WERI-Rb-1 (cell line): ENCODE measurements around the gene C11orf24.
A peak's percentile ranks its signal among the peaks of the same experiment; 100 is the strongest.

Experiments
- DNase-seq: peaks from one replicate; pipeline ENCODE4 v3.0.0-alpha.2; 2020
- H3K27ac ChIP-seq: fragments of 250-450 bp; sonication (Bioruptor Pico); 2 replicates; pipeline ENCODE4 v1.5.1; 2020; ENCODE audit warnings: mild to moderate bottlenecking, moderate library complexity
- H3K27me3 ChIP-seq: fragments of 250-450 bp; sonication (Bioruptor Pico); 2 replicates; pipeline ENCODE4 v1.5.1; 2021; ENCODE audit warnings: mild to moderate bottlenecking, low read depth, moderate library complexity; ENCODE audit not compliant: insufficient read depth, severe bottlenecking
- H3K36me3 ChIP-seq: fragments of 250-450 bp; sonication (Bioruptor Pico); 2 replicates; pipeline ENCODE4 v1.5.1; 2020; ENCODE audit warnings: mild to moderate bottlenecking, moderate library complexity
- H3K4me3 ChIP-seq: 2 replicates; pipeline ENCODE4 v1.5.1; 2011; ENCODE audit warnings: low read depth, mild to moderate bottlenecking, control low read depth, low read length
- H3K9me3 ChIP-seq: fragments of 250-450 bp; sonication (Bioruptor Pico); 2 replicates; pipeline ENCODE4 v1.5.1; 2021; ENCODE audit warnings: mild to moderate bottlenecking, moderate library complexity; ENCODE audit not compliant: severe bottlenecking
- TF ChIP-seq, protein P1 (sequence below): IDR thresholded peaks from 2 replicates; pipeline ENCODE4 v1.5.1; 2011; ENCODE audit warnings: low read depth, mild to moderate bottlenecking, control low read depth, inconsistent platforms, low read length

The C11orf24 gene

DNA sequence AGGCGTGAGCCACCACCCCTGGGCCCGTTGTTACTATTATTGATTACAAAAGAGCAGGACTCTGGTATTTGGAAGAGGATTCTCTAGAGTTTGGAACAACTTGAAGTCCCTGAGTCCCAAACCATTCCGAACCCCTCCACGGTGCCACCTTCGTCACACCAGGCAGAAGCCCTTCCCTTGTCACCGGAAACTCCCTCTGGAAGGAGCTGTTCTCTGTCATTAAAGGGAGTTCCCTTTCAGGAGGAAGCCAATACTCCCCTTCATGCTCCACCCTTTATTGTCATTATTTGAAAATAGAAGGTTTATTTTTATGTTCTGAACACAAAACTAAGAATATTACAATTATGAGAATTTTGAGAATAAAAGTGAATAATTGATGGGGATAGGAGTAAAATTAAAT lies 5.1 kb upstream of the C11orf24 start:
- H3K27ac ChIP-seq, result no peak overlapping the region
- TF ChIP-seq, protein P1, sequence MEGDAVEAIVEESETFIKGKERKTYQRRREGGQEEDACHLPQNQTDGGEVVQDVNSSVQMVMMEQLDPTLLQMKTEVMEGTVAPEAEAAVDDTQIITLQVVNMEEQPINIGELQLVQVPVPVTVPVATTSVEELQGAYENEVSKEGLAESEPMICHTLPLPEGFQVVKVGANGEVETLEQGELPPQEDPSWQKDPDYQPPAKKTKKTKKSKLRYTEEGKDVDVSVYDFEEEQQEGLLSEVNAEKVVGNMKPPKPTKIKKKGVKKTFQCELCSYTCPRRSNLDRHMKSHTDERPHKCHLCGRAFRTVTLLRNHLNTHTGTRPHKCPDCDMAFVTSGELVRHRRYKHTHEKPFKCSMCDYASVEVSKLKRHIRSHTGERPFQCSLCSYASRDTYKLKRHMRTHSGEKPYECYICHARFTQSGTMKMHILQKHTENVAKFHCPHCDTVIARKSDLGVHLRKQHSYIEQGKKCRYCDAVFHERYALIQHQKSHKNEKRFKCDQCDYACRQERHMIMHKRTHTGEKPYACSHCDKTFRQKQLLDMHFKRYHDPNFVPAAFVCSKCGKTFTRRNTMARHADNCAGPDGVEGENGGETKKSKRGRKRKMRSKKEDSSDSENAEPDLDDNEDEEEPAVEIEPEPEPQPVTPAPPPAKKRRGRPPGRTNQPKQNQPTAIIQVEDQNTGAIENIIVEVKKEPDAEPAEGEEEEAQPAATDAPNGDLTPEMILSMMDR, result no peak
- no peaks in the 10 kb centered on the region for H3K36me3 ChIP-seq
- H3K4me3 ChIP-seq, result no peak overlapping the region
- no peaks in the 10 kb centered on the region for H3K9me3 ChIP-seq
- H3K27me3 ChIP-seq, result no peaks in the 10 kb centered on the region
- no peak for DNase-seq

DNA sequence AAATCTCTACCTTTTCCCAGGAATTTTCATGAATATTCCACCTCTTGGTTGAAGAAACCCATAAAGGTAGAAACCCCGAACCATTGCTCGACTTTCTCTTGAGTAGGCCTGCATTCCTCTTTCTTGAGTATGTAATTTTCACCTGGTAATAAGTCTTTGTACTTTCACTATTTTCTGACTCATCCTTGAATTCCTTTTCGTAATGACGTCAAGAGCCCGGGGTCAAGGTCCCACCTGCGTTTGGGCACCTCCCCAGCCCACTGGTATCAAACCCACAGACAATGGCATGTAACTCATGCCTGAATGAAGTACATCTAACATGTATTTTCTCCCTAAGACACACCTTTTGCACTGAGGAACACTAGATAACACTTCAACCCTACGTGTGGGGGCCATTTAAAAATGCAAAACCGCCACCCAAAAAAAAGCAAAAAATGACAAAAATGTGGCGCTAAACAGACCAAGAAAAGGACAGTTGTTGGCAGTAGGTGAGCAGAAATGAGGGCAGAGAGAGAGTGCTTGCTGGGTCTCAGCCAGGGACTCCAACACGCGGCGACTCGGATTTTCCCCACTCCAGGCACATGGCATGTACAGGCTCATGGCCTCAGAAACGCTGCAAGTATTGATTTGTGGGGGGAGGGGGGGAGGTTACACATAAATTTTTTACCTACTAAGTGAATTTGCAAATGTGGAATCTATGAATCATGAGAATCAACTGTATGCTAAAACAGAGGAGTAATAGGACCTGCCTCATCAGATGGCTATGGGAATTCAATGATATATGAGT lies 4.1 kb upstream of the C11orf24 start:
- Histone ChIP-seq H3K27ac (no peak overlapping the region), H3K4me3 (no peak overlapping the region), H3K36me3 (no peaks in the 10 kb centered on the region), H3K27me3 (no peaks in the 10 kb centered on the region), H3K9me3 (no peaks in the 10 kb centered on the region)
- no peak for DNase-seq
- TF ChIP-seq, protein P1, result no peak

DNA sequence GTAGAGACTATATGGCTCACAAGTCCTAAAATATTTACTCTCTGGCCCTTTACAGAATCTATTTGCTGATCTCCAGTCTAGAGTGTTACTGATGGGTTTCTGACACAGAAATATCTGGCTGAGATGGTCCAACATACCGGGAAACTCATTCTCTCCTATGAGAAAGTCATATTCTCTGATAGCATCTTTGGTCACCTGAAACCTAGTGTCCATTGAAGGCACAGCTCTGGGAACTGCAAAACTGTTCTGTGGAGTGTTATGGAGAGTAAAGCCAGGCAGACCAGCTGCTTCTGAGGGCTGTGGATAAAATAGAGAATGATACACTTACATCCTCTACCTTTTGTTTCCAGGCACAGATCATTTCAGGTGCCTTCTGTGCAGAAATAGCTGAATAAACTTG lies 2.5 kb upstream of the C11orf24 start:
- TF ChIP-seq, protein P1, result no peak
- Histone ChIP-seq H3K4me3 (no peak overlapping the region), H3K36me3 (no peaks in the 10 kb centered on the region), H3K9me3 (no peaks in the 10 kb centered on the region), H3K27ac (no peak overlapping the region), H3K27me3 (no peaks in the 10 kb centered on the region)
- no peak for DNase-seq

DNA sequence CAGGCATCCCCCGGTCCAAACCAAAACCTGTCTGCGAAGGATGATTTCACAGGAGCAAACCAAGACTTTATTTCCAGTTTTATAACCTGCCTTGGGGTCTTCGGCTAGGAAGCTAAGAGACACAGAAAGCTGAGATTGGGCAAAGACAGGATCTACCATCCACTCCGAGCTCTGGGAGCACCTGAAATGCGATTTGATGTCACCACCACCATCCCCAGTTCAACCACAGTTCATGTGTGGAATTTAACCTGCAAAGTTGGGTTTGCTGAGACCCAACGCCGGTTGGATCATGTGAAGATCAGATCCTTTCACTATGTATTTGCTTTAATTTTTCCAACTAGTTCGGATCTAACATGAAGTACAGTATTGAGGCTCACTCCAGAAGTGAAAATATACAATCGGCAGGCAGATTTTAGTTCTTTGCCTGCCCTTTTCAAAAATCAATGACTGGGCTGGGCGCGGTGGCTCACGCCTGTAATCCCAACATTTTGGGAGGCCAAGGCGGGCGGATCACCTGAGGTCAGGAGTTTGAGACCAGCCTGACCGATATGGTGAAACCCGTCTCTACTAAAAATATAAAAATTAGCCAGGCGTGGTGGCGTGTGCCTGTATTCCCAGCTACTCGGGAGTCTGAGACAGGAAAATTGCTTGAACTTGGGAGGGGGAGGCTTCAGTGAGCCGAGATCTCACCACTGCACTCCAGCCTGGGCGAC lies 1.4 kb upstream of the C11orf24 start:
- Histone ChIP-seq H3K27ac (no peak overlapping the region), H3K27me3 (no peaks in the 10 kb centered on the region)
- TF ChIP-seq, protein P1, result no peak

DNA sequence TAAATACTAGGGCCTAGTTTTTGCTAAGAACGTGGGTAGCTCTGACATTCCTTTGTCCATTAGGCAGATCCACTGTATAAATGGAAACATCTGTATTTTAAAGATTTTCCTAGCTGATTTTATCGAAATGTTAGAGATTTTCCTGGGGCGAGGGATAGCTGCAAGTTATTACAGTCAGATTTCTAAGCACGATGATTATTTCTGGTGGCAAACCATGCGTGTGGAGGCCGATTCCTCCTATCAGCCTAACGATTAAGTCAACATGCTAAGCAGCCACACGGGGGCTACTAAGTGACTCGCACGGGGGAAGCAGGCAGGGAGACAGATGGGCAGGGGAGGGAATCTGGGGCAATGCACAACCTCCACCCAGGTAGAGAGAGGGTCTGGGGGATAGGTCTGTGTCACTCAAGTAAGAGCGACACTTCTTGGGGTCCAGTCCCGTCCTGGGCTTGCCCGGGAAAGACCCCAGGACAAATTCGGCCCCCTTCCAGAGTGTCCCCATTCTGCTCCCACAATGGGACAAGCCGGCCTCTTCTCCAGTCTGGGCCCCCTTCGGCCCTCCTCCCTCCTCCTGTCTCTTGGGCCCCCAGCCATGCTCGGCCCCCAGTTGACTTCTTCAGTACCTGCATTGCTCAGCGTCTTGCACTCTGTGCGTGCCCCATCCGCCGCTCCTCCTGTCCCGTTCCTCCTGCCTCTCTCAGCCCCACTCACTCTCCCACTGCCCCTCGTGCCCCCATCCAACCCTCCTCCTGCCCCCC lies 571 bp downstream of the C11orf24 start:
- Histone ChIP-seq H3K27me3 (no peaks in the 10 kb centered on the region), H3K36me3 (peaks cover 17% of the 10 kb centered on the region), H3K9me3 (no peaks in the 10 kb centered on the region), H3K27ac (peak overlapping the region; percentile 87), H3K4me3 (peak overlapping the region; percentile 91)
- DNase-seq, result peak; percentile 87
- TF ChIP-seq, protein P1, result peak; percentile 67

More for the DNA sequence above, 1.4 kb upstream of the C11orf24 start:
- H3K36me3 ChIP-seq, result no peaks in the 10 kb centered on the region
- no peak for DNase-seq
- H3K4me3 ChIP-seq, result peak overlapping the region; percentile 91; the same call in 1 of the 2 replicates
- no peaks in the 10 kb centered on the region for H3K9me3 ChIP-seq
